Kidney epithelial cell (primary cell): Measurements from ENCODE around the gene LYRM2. TPM values are rescaled to one million over a fixed set of nuclear protein-coding genes. Genes with fewer than 3 reads are reported as not detected.

Experiments used
- DNase-seq: peaks from one replicate; pipeline ENCODE4 v3.0.0-alpha.2; 2010; ENCODE audit warnings: low read depth
- H3K27me3 ChIP-seq: 2 replicates; pipeline ENCODE4 v1.6.0; 2011; ENCODE audit warnings: low read length; ENCODE audit not compliant: control insufficient read depth, insufficient read depth
- H3K36me3 ChIP-seq: 2 replicates; pipeline ENCODE4 v1.5.1; 2011; ENCODE audit warnings: low read length; ENCODE audit not compliant: control insufficient read depth, insufficient read depth
- H3K4me3 ChIP-seq: 2 replicates; pipeline ENCODE4 v1.5.1; 2011; ENCODE audit warnings: low read depth, mild to moderate bottlenecking, control low read depth, low read length
- CTCF ChIP-seq: IDR thresholded peaks from 2 replicates; pipeline ENCODE4 v1.5.1; 2011; ENCODE audit warnings: mild to moderate bottlenecking, moderate library complexity, low read length, control low read depth, inconsistent platforms; ENCODE audit not compliant: insufficient read depth, poor library complexity, severe bottlenecking
- total RNA-seq: library from RNA; depleted of rRNA; stranded (reverse); fragments of >200 nt; gene quantifications from 2 replicates; pipeline ENCODE4 v1.2.3, GENCODE V29; 2015

The LYRM2 gene
- total RNA-seq, 1 donor from 2014 or later: 25.7 TPM

GRCh38 chr6:89566008-89566800, 72.3 kb downstream of the LYRM2 start:
- DNase-seq: no peak
- Histone ChIP-seq H3K27me3 (peaks cover 7% of the 10 kb centered on the region), H3K4me3 (no peak overlapping the region), H3K36me3 (no peaks in the 10 kb centered on the region)
- no peak for TF ChIP-seq CTCF

GRCh38 chr6:89564752-89565427, 73.7 kb downstream of the LYRM2 start:
- peak; percentile 14 for DNase-seq
- Histone ChIP-seq H3K36me3 (no peaks in the 10 kb centered on the region), H3K4me3 (no peak overlapping the region), H3K27me3 (peaks cover 7% of the 10 kb centered on the region)
- TF ChIP-seq CTCF: no peak

GRCh38 chr6:89563866-89564265, 74.7 kb downstream of the LYRM2 start:
- Histone ChIP-seq H3K27me3 (peaks cover 9% of the 10 kb centered on the region), H3K4me3 (no peak overlapping the region), H3K36me3 (no peaks in the 10 kb centered on the region)
- no peak for TF ChIP-seq CTCF
- DNase-seq: no peak

GRCh38 chr6:89562093-89562973, 76.2 kb downstream of the LYRM2 start:
- no peak overlapping the region for H3K4me3 ChIP-seq
- TF ChIP-seq CTCF: no peak
- peaks cover 9% of the 10 kb centered on the region for H3K27me3 ChIP-seq
- no peak for DNase-seq
- no peaks in the 10 kb centered on the region for H3K36me3 ChIP-seq

GRCh38 chr6:89559487-89559886, 79.1 kb downstream of the LYRM2 start:
- Histone ChIP-seq H3K27me3 (peaks cover 9% of the 10 kb centered on the region), H3K36me3 (no peaks in the 10 kb centered on the region), H3K4me3 (no peak overlapping the region)
- no peak for DNase-seq
- TF ChIP-seq CTCF: no peak
